Endothelial cell of umbilical vein (primary cell): ENCODE measurements around the gene UBAP2L. TPM values are rescaled to one million over a fixed set of nuclear protein-coding genes. Genes with fewer than 3 reads are reported as not detected.

Source experiments
- BruUV-seq: library from RNA; stranded (reverse); fragments of 400-500 nt; replicated peaks from 2 replicates; lab custom pipeline; 2021; lab: Mats Ljungman, UMichigan
- CTCF ChIA-PET: fragments of 300-600, 350-600 bp; sonication (Branson Sonifier 250); formaldehyde crosslinking; loops from one replicate; lab custom pipeline; 2021; ENCODE audit warnings: antibody characterized with exemption, inconsistent platforms; lab: Charles Lee
- POLR2A ChIA-PET: fragments of 300-600, 350-600 bp; sonication (Branson Sonifier 250); formaldehyde crosslinking; loops from one replicate; lab custom pipeline; 2021; ENCODE audit warnings: antibody characterized with exemption, inconsistent platforms; lab: Charles Lee
- DNase-seq: peaks from one replicate; pipeline ENCODE4 v3.0.0-alpha.2; 2011; ENCODE audit warnings: low read depth, low spot score
- FAIRE-seq: peaks from 2 replicates; lab custom pipeline; 2011; peaks lifted over from hg19 to GRCh38; lab: Jason Lieb, UNC
- H2AFZ ChIP-seq: 2 replicates; pipeline ENCODE4 v1.6.0; 2012; ENCODE audit warnings: low read depth, low read length, control low read depth, inconsistent platforms
- H3K27ac ChIP-seq: 2 replicates; pipeline ENCODE4 v1.5.1; 2011; ENCODE audit warnings: low read depth, mild to moderate bottlenecking, control low read depth, low read length, moderate library complexity; ENCODE audit not compliant: insufficient read depth
- H3K27me3 ChIP-seq, 2 experiments: 2 replicates each; pipeline versions ENCODE4 v1.6.0 to v1.6.1; 2011; ENCODE audit warnings: low read length in 2 of 2, mixed read lengths in 1 of 2; ENCODE audit not compliant: control insufficient read depth in 2 of 2, insufficient read depth in 2 of 2
- H3K36me3 ChIP-seq, 2 experiments: 2 replicates in 1 of 2; 3 replicates in 1 of 2; pipeline ENCODE4 v1.5.1; 2011; ENCODE audit warnings: low read length in 2 of 2, mild to moderate bottlenecking in 1 of 2, moderate library complexity in 1 of 2; ENCODE audit not compliant: control insufficient read depth in 2 of 2, insufficient read depth in 2 of 2; ENCODE audit errors: extremely low read depth in 1 of 2
- H3K4me1 ChIP-seq: 3 replicates; pipeline ENCODE4 v1.5.1; 2011; ENCODE audit warnings: mild to moderate bottlenecking, low read length; ENCODE audit not compliant: control insufficient read depth, insufficient read depth; ENCODE audit errors: extremely low read depth
- H3K4me2 ChIP-seq: 2 replicates; pipeline ENCODE4 v1.6.1; 2011; ENCODE audit warnings: low read length, control low read depth, mixed read lengths; ENCODE audit not compliant: insufficient read depth
- H3K4me3 ChIP-seq, 3 experiments: fragments of 200-600 bp in 1 of 3; sonication (generic), shearing (Covaris generic) in 1 of 3; replicated peaks in 1 of 3; 2 replicates each; pipeline ENCODE4 v1.5.1; 2011 to 2016; ENCODE audit warnings: control low read depth in 3 of 3, low read length in 3 of 3, mild to moderate bottlenecking in 2 of 3, inconsistent platforms in 1 of 3, low read depth in 1 of 3, moderate library complexity in 1 of 3; ENCODE audit not compliant: insufficient read depth in 1 of 3
- H3K79me2 ChIP-seq: 2 replicates; pipeline ENCODE4 v1.6.0; 2012; ENCODE audit warnings: low read length, inconsistent platforms; ENCODE audit not compliant: control insufficient read depth, insufficient read depth
- H3K9ac ChIP-seq: replicated peaks from 2 replicates; pipeline ENCODE3; 2011; ENCODE audit warnings: low read length, control low read depth; ENCODE audit not compliant: insufficient read depth; ENCODE audit errors: extremely low read depth
- H3K9me1 ChIP-seq: replicated peaks from 3 replicates; pipeline ENCODE4 v1.6.0; 2011; ENCODE audit warnings: mild to moderate bottlenecking, low read length; ENCODE audit not compliant: control insufficient read depth, insufficient read depth; ENCODE audit errors: extremely low read depth
- H3K9me3 ChIP-seq: replicated peaks from 2 replicates; pipeline ENCODE4 v1.5.1; 2012; ENCODE audit warnings: low read length, inconsistent platforms; ENCODE audit not compliant: control insufficient read depth, insufficient read depth
- H4K20me1 ChIP-seq: replicated peaks from 2 replicates; pipeline ENCODE3; 2011; ENCODE audit warnings: mild to moderate bottlenecking, low read length; ENCODE audit not compliant: control insufficient read depth, insufficient read depth; ENCODE audit errors: extremely low read depth
- CTCF ChIP-seq, 2 donors: IDR thresholded peaks; 1 replicate in 1 of 2; 2 replicates in 1 of 2; pipeline ENCODE4 v1.5.1; 2011; ENCODE audit warnings: low read length in 2 of 2, mild to moderate bottlenecking in 2 of 2, moderate library complexity in 2 of 2, control low read depth in 1 of 2, inconsistent platforms in 1 of 2, low read depth in 1 of 2; ENCODE audit not compliant: insufficient read depth in 1 of 2; ENCODE audit errors: extremely low read depth in 1 of 2
- EZH2 ChIP-seq: IDR thresholded peaks from 2 replicates; pipeline ENCODE4 v1.6.1; 2012; ENCODE audit warnings: borderline replicate concordance, low read depth, mild to moderate bottlenecking, moderate library complexity, low read length, inconsistent platforms; ENCODE audit not compliant: severe bottlenecking
- FOS ChIP-seq: IDR thresholded peaks from 2 replicates; pipeline ENCODE4 v1.6.1; 2011; ENCODE audit warnings: mild to moderate bottlenecking, low read length, moderate library complexity, borderline replicate concordance; ENCODE audit not compliant: insufficient read depth
- GATA2 ChIP-seq: IDR thresholded peaks from 2 replicates; pipeline ENCODE4 v1.7.0; 2011; ENCODE audit warnings: low read depth, mild to moderate bottlenecking, moderate library complexity, mixed read lengths, low read length; ENCODE audit not compliant: insufficient read length, insufficient read depth
- JUN ChIP-seq: IDR thresholded peaks from 2 replicates; pipeline ENCODE4 v1.6.1; 2011; ENCODE audit warnings: borderline replicate concordance, low read depth; ENCODE audit not compliant: insufficient read length, insufficient read depth
- MAX ChIP-seq: IDR thresholded peaks from 2 replicates; pipeline ENCODE4 v1.6.1; 2011; ENCODE audit not compliant: insufficient read depth, insufficient read length
- MYC ChIP-seq: IDR thresholded peaks from one replicate; pipeline ENCODE4 v1.6.1; 2011; ENCODE audit warnings: mild to moderate bottlenecking, low read depth, low read length
- POLR2A ChIP-seq: IDR thresholded peaks from 2 replicates; pipeline ENCODE4 v1.6.1; 2012; ENCODE audit warnings: low read depth, mild to moderate bottlenecking, control low read depth, low read length
- POLR2AphosphoS5 ChIP-seq: IDR thresholded peaks from 2 replicates; pipeline ENCODE4 v1.6.1; 2012; ENCODE audit warnings: low read depth, mild to moderate bottlenecking, control low read depth, low read length, moderate library complexity; ENCODE audit not compliant: insufficient read depth
- dilution Hi-C: fragments of 300-500 bp; cut with MboI; formaldehyde crosslinking; loops from one replicate; pipeline ENCODE4 v1.15.0; 2019; ENCODE audit warnings: low sequenced_read_pairs; ENCODE audit not compliant: extremely low pct_ligation_motif_present
- intact Hi-C: fragments of 100-400 bp; cut with micrococcal nuclease; formaldehyde crosslinking; loops from one replicate; pipeline ENCODE4 v1.10.0; 2022
- polyA plus RNA-seq, 4 experiments: library from polyadenylated mRNA; depleted of rRNA in 3 of 4; stranded (reverse) in 3 of 4; unstranded in 1 of 4; fragments of >200 nt; gene quantifications; 2 replicates each; pipeline versions ENCODE4 v1.2.1 to v1.2.3, GENCODE V29; 2011 to 2012; ENCODE audit warnings: missing spikeins in 1 of 4
- total RNA-seq: library from RNA; stranded (reverse); gene quantifications from 2 replicates; pipeline ENCODE4 v1.2.3, GENCODE V29; 2021

UBAP2L gene
- total and polyA plus RNA-seq, 2 donors (not counting 3 experiments of a cell fraction or from before 2014, with no cell fraction given): 229 to 280 TPM

- Histone ChIP-seq H3K9me1 (no peaks in the 10 kb centered on the region), H3K4me2 (no peak overlapping the region), H3K27ac (no peak overlapping the region), H3K36me3 (peaks cover 19 to 33% of the 10 kb centered on the region in 2 experiments), H3K27me3 (no peaks in the 10 kb centered on the region), H3K79me2 (peaks cover 22% of the 10 kb centered on the region), H2AFZ (no peak overlapping the region), H3K4me3 (no peak overlapping the region), H4K20me1 (no peaks in the 10 kb centered on the region), H3K4me1 (peaks cover under 1% of the 10 kb centered on the region), H3K9ac (no peak overlapping the region), H3K9me3 (no peaks in the 10 kb centered on the region)
- intact Hi-C loops (no loop called here), dilution Hi-C loops (no loop called here)
- TF ChIP-seq GATA2 (no peak), MAX (no peak), FOS (peak; percentile 48)
- ChIA-PET CTCF (interaction anchor here (2.3 kb wide), 1 partner anchor 14 kb away, joined by 19 read pairs; no protein-coding TSS in a partner anchor), POLR2A (no interaction called here)
- FAIRE-seq: no peak
- DNase-seq: no peak
- BruUV-seq: no TSS peak
Measured at GRCh38 chr1:154213274-154213673, 7.5 kb upstream of the UBAP2L start.

- Histone ChIP-seq H3K36me3 (peaks cover 8 to 12% of the 10 kb centered on the region in 2 experiments), H3K27me3 (no peaks in the 10 kb centered on the region), H3K9me3 (no peaks in the 10 kb centered on the region), H3K4me1 (peaks cover 25% of the 10 kb centered on the region), H3K4me3 (peak overlapping the region in 1 of 3 experiments; percentile 93), H4K20me1 (no peaks in the 10 kb centered on the region), H3K9me1 (no peaks in the 10 kb centered on the region), H3K9ac (no peak overlapping the region), H3K4me2 (peak overlapping the region; percentile 93), H3K27ac (no peak overlapping the region), H3K79me2 (peaks cover 67% of the 10 kb centered on the region), H2AFZ (no peak overlapping the region)
- CTCF ChIA-PET: interaction anchor here (1.2 to 2.4 kb wide), 5 partner anchors 8 to 116 kb away, joined by 3 to 25 read pairs (median 4); partner anchors contain the start of gene HAX1
- dilution Hi-C loops (no loop called here), intact Hi-C loops (no loop called here)
- no TSS peak for BruUV-seq
- TF ChIP-seq FOS (no peak), POLR2AphosphoS5 (no peak), JUN (no peak), GATA2 (no peak), EZH2 (no peak), MYC (no peak), MAX (no peak), POLR2A (no peak), CTCF (IDR thresholded peaks at IDR 0.05; ENCODE audit: extremely low read depth in 1 of 2, insufficient read depth in 1 of 2, low read depth in 1 of 2, low read length in 2 of 2) (no peak)
- DNase-seq (no peak), FAIRE-seq (no peak)
- POLR2A ChIA-PET: no interaction called here
Measured at GRCh38 chr1:154218545-154218944, 2.2 kb upstream of the UBAP2L start.
